H1 (cell line): ENCODE results near the gene FAM181A. TPM values are rescaled to one million over a fixed set of nuclear protein-coding genes. Genes with fewer than 3 reads are reported as not detected.

Experiments
- CBX8 ChIP-seq: fragments of 300-800, 300-1000 bp; sonication (generic); IDR thresholded peaks from 2 replicates; pipeline ENCODE4 v1.7.1; 2016; ENCODE audit warnings: low read depth, low read length, borderline replicate concordance
- HDAC2 ChIP-seq, 2 experiments: fragments of 300-600 bp in 1 of 2; sonication (generic) in 1 of 2; IDR thresholded peaks; 2 replicates each; pipeline ENCODE4 v1.6.1; 2011 to 2012; ENCODE audit warnings: low read depth in 2 of 2, low read length in 2 of 2, mild to moderate bottlenecking in 2 of 2, moderate library complexity in 2 of 2, borderline replicate concordance in 1 of 2, inconsistent platforms in 1 of 2
- RAD21 ChIP-seq, 2 experiments: IDR thresholded peaks in 1 of 2; conservative IDR thresholded peaks in 1 of 2; 2 replicates each; pipeline ENCODE4 v1.6.1; 2011; ENCODE audit warnings: low read depth in 2 of 2, low read length in 2 of 2, improper control_type of control experiment in 1 of 2, inconsistent platforms in 1 of 2, mild to moderate bottlenecking in 1 of 2, moderate library complexity in 1 of 2
- SIX5 ChIP-seq: IDR thresholded peaks from 2 replicates; pipeline ENCODE4 v1.6.1; 2011; ENCODE audit warnings: mild to moderate bottlenecking, low read depth, low read length
- TBP ChIP-seq: IDR thresholded peaks from 2 replicates; pipeline ENCODE4 v1.6.1; 2011; ENCODE audit warnings: low read depth, low read length, improper control_type of control experiment
- TEAD4 ChIP-seq: IDR thresholded peaks from 2 replicates; pipeline ENCODE4 v1.6.1; 2012; ENCODE audit warnings: low read depth, low read length, inconsistent platforms, mixed read lengths
- polyA plus RNA-seq, 7 experiments: library from polyadenylated mRNA; depleted of rRNA in 3 of 7; stranded (reverse) in 5 of 7; unstranded in 2 of 7; fragments of >200 nt in 5 of 7; fragments of 200-250 nt in 2 of 7; gene quantifications; 1 replicate in 5 of 7; 2 replicates in 1 of 7; 4 replicates in 1 of 7; pipeline versions ENCODE4 v1.2.1 to v1.2.3, GENCODE V29; 2011 to 2013; ENCODE audit warnings: missing spikeins in 2 of 7, mixed read lengths in 2 of 7
- total RNA-seq: library from RNA; stranded (reverse); fragmentation: NEBNext Ultra II Directional; extraction: Animal tissue kit (Norgen Biotek cat#: 25700); gene quantifications from 2 replicates; pipeline ENCODE4 v1.2.1, GENCODE V29; 2021

The FAM181A gene
- total and polyA plus RNA-seq, 2 of the 8 experiments (the other 6 are each of a cell fraction or from before 2014, with no cell fraction given) = not detected

DNA sequence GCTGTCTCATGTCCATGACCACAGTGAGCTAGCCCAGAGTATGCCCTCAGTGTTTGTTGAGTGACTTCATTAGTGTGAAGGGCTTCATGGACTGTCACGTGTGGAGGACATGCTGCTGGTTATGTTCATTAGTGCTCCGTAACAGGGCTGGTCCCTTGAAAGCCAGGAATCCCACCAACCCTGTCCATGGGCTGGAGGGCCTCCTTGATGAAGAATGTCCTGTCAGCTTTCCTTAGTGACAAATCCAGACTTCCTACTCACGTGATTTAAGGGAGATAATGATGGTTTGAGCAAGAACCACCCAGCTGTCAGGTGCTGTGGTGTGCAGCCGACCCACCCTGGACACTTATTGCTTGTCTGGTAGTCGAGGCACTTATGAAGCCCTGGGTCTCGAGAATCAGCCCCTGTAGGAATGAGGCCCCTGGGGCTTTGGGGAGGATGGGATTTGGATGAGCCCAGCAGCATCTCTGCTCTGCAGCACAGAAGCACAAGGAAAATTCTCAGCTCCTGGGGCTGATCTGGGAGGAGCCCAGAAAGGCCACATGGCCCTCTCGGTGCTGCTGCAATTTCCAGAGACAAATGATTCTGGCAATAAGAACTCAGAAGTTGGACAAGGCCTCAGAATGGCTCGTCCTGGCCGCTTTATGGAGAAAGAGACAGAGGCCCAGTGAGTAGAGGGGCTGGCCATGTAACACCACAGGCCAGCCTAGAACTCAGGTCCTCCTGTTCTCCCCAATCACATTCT is 37.2 kb upstream of the FAM181A start (continued):
- no peak for TF ChIP-seq SIX5
- no peak for TF ChIP-seq RAD21 (IDR thresholded peaks at IDR 0.05 in 1 of 2, conservative IDR thresholded peaks at IDR 0.05 in 1 of 2; ENCODE audit: low read depth in 2 of 2, low read length in 2 of 2)
- TF ChIP-seq HDAC2 (IDR thresholded peaks at IDR 0.05; ENCODE audit: borderline replicate concordance in 1 of 2, low read depth in 2 of 2, low read length in 2 of 2) = no peak
- TF ChIP-seq TBP = no peak
- no peak for TF ChIP-seq CBX8
- no peak for TF ChIP-seq TEAD4
